NT2/D1 (cell line): ENCODE data around the gene PKNOX2.

Experiments
- SUZ12 ChIP-seq: IDR thresholded peaks from 2 replicates; pipeline ENCODE4 v1.6.1; 2011; ENCODE audit not compliant: insufficient read length, insufficient read depth; ENCODE audit errors: extremely low read depth
- YY1 ChIP-seq: IDR thresholded peaks from 2 replicates; pipeline ENCODE4 v1.6.1; 2011; ENCODE audit not compliant: insufficient read length, insufficient read depth
- ZNF274 ChIP-seq: IDR thresholded peaks from 2 replicates; pipeline ENCODE4 v1.6.1; 2011; ENCODE audit warnings: mild to moderate bottlenecking, low read depth, low read length

GRCh38 chr11:125429807-125430678 lies 265.5 kb downstream of the PKNOX2 start:
- TF ChIP-seq ZNF274 (no peak), YY1 (no peak), SUZ12 (no peak)
